Measurements from ENCODE around the gene ZNF622. TPM values are rescaled to one million over a fixed set of nuclear protein-coding genes. Genes with fewer than 3 reads are reported as not detected.
A peak's percentile ranks its signal among the peaks of the same experiment; 100 is the strongest.

Gene ZNF622
- total RNA-seq, 3 donors from 2014 or later, result 34.1 to 48.5 (median 38.4) TPM

DNA sequence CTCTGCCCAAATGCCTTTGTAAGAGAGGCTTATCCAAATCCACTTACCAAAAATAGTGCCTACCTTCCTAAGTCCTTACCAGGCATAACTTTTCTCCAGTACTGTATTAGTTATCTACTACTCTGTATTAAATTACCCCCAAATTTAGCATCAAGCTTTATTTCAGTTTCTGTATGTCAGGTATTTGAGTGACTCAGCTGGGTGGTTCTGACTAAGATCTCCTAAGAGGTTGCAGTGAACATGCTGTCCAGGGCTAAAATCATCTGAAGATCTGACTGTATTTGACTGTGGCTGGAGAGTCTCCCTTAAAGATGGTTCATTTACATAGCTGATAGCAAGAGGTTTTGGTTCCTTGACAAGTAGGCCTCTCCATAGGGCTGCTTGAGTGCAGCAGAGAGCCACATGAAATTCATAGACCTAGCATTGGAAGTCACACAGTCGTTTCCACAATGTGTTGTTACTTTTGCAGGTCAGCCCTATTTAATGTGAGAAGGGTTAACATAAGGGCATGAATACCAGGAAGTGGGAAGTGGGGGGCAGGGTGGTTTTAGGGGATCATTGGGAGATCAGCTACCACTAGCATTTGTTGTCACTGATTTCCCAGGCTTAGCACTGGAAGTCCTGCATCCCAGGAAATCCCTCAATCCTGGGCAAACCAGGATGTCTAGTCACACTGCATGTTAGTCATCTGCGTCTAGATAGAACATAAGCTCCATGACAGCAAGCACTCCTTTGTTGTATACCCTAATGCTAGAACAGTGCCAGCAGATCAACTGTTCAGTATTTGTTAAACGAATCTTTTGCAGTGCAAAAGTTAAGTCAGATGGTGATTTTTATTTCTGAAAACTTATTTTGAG is 2.0 kb upstream of the ZNF622 start:
- Histone ChIP-seq H3K4me1 (ENCODE audit: low read depth) (peaks cover 27% of the 10 kb centered on the region), H3K9me3 (no peaks in the 10 kb centered on the region), H3K4me3 (no peak overlapping the region), H3K36me3 (ENCODE audit: low read depth) (peaks cover 5% of the 10 kb centered on the region)
- intact Hi-C loops (cut with DNase I, micrococcal nuclease), result no loop called here
- no peak for DNase-seq
- TF ChIP-seq, protein P1, sequence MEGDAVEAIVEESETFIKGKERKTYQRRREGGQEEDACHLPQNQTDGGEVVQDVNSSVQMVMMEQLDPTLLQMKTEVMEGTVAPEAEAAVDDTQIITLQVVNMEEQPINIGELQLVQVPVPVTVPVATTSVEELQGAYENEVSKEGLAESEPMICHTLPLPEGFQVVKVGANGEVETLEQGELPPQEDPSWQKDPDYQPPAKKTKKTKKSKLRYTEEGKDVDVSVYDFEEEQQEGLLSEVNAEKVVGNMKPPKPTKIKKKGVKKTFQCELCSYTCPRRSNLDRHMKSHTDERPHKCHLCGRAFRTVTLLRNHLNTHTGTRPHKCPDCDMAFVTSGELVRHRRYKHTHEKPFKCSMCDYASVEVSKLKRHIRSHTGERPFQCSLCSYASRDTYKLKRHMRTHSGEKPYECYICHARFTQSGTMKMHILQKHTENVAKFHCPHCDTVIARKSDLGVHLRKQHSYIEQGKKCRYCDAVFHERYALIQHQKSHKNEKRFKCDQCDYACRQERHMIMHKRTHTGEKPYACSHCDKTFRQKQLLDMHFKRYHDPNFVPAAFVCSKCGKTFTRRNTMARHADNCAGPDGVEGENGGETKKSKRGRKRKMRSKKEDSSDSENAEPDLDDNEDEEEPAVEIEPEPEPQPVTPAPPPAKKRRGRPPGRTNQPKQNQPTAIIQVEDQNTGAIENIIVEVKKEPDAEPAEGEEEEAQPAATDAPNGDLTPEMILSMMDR (IDR thresholded peaks at IDR 0.05), result no peak
- peak; percentile 3 for ATAC-seq

DNA sequence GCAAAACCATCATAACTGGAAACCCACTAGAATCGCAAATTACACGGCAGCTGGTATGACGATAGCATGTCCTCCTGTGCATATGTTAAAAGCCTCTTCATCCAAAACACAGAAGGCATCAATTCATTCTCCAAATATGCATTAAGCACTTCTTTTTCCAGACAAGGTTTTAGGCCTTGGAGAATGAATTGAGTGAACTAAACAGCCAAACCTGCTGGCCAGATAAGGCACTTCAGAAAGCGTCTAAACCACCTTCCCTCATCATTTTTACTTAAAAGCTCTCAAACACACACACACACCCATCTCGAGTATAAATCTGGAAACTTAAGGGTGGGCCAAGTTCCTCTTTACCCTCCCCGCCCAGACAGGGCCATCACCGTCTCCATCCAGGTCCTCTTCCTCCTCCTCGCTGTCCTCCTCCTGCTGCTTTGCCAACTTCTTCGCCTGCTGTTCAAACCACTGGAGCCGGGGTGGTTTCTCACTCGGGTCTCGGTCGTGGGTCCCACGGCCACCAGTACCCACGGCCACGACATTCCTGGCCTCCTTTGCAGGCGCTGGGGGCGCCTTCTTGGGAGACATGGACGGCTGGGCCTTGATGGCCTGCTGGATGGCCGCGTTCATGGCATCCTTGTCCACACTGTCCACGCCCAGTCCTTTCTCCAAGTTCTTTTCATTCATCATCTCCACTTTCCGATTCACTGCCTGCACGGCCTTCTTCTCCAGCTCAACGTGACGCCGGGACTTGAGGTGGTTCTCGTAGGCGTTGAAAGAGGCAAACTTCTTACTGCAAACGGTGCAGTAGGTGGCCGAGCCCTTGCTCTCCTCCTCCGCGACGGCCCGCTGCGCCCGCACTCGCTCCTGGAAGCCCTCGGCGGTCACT is 696 bp downstream of the ZNF622 start:
- peak overlapping the region; percentile 88 for H3K4me3 ChIP-seq
- TF ChIP-seq, protein P1 (IDR thresholded peaks at IDR 0.05), result no peak
- ATAC-seq (peak; percentile 13), DNase-seq (peak in 2 of 3 donors; percentile 30 to 60)
- no peaks in the 10 kb centered on the region for H3K9me3 ChIP-seq
- peaks cover 5% of the 10 kb centered on the region for H3K36me3 ChIP-seq (ENCODE audit: low read depth)
- intact Hi-C loops (cut with DNase I, micrococcal nuclease), result no loop called here
- H3K4me1 ChIP-seq (ENCODE audit: low read depth), result peaks cover 33% of the 10 kb centered on the region

DNA sequence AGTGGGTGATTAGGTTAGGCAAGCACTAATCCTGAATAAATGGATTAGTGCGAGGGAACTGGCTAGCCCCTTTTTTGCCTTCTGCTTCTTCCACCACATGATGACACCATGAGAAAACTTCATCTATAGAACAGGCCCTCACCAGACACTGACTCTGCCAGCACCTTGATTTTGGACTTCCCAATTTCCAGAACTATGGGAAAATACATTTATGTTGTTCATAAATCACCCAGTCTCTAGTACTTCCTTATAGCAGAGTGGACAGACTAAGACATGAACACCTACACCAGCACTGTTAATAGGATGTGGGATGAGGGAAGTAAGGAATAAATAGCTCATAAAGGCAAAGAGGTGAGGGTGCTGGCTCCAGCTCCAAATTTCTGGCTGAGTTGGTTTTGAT is 1.4 kb downstream of the ZNF622 start:
- Histone ChIP-seq H3K36me3 (ENCODE audit: low read depth) (peaks cover 5% of the 10 kb centered on the region), H3K9me3 (no peaks in the 10 kb centered on the region), H3K4me3 (no peak overlapping the region), H3K4me1 (ENCODE audit: low read depth) (peaks cover 33% of the 10 kb centered on the region)
- ATAC-seq (no peak), DNase-seq (no peak)
- intact Hi-C loops (cut with DNase I, micrococcal nuclease), result no loop called here
- TF ChIP-seq, protein P1 (IDR thresholded peaks at IDR 0.05), result no peak

DNA sequence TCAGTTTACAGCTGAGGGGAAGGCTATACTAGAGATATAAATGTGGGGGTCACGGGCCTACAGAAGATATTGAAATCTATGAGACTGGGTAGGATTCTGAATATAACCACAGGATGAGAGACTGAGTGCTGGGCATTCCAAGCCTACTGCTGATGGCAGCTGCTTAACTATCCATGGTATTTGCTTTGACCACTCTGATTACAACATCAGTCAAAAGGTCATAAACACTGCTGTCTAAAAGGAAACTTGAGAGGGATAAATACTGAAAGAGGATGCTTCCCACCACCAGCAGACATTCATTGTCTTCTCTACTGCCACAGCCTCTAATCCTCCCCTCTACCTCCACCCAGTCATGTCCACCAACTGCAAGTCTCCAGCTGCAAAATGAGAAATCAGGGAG is 3.8 kb downstream of the ZNF622 start:
- no peak for DNase-seq
- H3K4me1 ChIP-seq (ENCODE audit: low read depth), result peaks cover 18% of the 10 kb centered on the region
- no peak for ATAC-seq
- TF ChIP-seq, protein P1 (IDR thresholded peaks at IDR 0.05), result no peak
- intact Hi-C loops (cut with DNase I, micrococcal nuclease), result no loop called here
- H3K36me3 ChIP-seq (ENCODE audit: low read depth), result peaks cover 5% of the 10 kb centered on the region
- no peaks in the 10 kb centered on the region for H3K9me3 ChIP-seq
- no peak overlapping the region for H3K4me3 ChIP-seq

DNA sequence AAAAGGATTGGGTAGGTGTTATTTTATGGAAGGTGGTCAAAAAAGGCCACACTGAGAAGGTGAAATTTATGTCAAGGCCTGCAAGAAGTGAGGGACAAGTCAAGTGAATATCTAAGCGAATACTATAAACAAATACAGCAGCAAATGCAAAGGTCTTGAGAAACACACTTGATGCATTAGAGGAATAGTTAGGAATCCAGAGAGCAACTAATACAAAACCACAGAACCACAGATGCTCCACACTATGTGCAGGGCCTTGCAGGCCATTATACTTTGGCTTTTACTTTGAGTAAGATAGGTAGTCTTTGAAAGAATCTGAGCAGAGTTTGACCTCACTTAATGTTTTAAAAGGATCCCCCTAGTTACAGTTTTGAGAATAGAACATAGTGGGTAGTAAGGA is 4.6 kb downstream of the ZNF622 start:
- H3K9me3 ChIP-seq, result no peaks in the 10 kb centered on the region
- H3K4me3 ChIP-seq, result no peak overlapping the region
- TF ChIP-seq, protein P1 (IDR thresholded peaks at IDR 0.05), result no peak
- peaks cover 15% of the 10 kb centered on the region for H3K4me1 ChIP-seq (ENCODE audit: low read depth)
- ATAC-seq (no peak), DNase-seq (no peak)
- peaks cover 5% of the 10 kb centered on the region for H3K36me3 ChIP-seq (ENCODE audit: low read depth)
- intact Hi-C loops (cut with DNase I, micrococcal nuclease), result no loop called here
